Measurements from ENCODE around the gene GBP6. TPM values are rescaled to one million over a fixed set of nuclear protein-coding genes. Genes with fewer than 3 reads are reported as not detected.
"Not testable (repeated sequence)": the region's sequence is repeated elsewhere in the genome, so short reads cannot be mapped to it uniquely, and the experiment has no call there.

GBP6 gene
- total RNA-seq, 1 donor from 2014 or later: not detected

DNA sequence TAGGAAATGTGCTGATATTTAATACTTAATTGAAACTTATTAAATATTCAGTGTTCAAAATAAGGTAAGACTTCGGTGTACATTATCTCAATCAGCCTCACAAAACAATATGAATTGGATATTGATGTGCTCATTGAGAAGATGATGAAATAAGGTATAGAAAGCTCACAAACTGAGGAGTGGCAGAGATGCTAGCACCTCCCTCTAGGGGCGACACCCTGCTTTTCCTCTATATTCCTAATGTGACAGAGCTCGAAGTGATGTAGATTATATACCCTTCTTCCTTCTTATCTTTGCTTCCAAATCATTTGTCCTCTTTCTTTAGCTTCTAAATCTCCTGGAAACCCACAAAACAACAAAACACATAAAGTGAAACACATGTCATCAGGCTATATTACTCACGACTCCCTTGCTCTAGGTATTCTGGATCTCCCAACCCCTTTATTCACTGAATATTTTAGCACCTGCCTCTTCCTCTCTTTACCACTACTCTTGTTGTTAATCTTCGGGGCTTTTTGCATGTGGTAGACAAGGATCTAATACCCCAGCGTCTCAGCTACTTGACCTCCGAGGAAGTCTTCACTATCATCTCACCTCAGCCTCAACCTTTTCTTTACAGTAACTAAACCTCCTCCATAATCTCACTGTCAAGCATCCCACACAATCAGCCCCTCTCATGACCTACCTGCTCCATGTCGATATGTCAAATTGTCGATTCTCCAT lies 70.4 kb downstream of the GBP6 start:
- H3K9me3 Mint-ChIP-seq; H3K27me3 Mint-ChIP-seq (ENCODE audit: low read depth); DNase-seq (ENCODE audit: low spot score); H3K4me1 Mint-ChIP-seq (ENCODE audit: low read depth); H3K36me3 Mint-ChIP-seq (ENCODE audit: low read depth); H3K27ac Mint-ChIP-seq; intact Hi-C loops (cut with micrococcal nuclease); H3K4me3 Mint-ChIP-seq (ENCODE audit: low read depth): not testable (repeated sequence)

Other genes with a start within 250 kb of the GBP6 start
- 71.9 and 74.1 TPM in 2 replicates for gene GBP2, start 237.9 kb upstream of the GBP6 start, total RNA-seq
- not detected in 2 replicates for gene GBP7, start 188.1 kb upstream of the GBP6 start, total RNA-seq
- 13.9 and 14.3 TPM in 2 replicates for gene GBP4, start 165.1 kb upstream of the GBP6 start, total RNA-seq
- gene GBP5, start 91.2 kb upstream of the GBP6 start, total RNA-seq: 34.3 TPM in 2 replicates
- 48.2 and 48.7 TPM in 2 replicates for gene LRRC8B, start 160.8 kb downstream of the GBP6 start, total RNA-seq